ENCODE data around the gene GSTM4.
"Not testable (repeated sequence)": the region's sequence is repeated elsewhere in the genome, so short reads cannot be mapped to it uniquely, and the experiment has no call there.

Gene GSTM4

DNA sequence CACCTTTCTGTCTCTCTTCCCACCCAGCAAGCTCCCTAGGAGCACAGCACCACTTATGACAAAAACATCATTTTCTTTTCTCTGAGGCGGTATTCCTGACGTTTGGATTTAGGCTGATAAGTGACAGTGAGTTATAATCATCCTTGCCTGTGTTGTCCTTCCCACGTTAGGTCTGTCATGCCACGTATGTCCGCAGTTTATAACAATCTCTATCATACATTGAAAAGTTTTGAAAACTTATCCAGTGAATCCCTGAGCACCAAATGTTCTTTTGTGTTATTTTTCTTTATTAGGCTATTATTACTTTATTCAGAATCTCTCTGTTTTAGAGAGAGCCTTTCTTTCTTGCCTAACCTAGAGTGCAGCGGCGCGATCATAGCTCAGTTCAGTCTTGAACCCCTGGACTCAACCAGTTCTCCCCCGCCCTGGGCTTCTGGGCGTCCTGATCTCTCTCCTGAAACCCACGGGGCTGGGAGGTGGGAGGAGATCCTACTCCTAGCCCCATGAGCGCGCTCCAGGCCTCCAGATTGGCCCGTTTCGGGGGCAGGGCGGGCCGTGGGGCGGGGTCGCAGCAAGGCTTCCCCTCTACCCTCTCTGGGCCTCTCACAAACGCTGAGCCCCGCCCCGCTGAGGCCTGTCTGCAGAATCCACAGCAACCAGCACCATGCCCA lies 11.7 kb downstream of the GSTM4 start, which contains the start of gene GSTM2:
GSTM2 (plus strand) TSS at position 606 of the 671 bp plus-strand sequence; CDS start at position 665, 59 bp downstream.
- ChIA-PET POLR2A (no interaction called here), CTCF (interaction anchor here (0.6 to 1.6 kb wide), 5 partner anchors 10 to 153 kb away, joined by 3 to 7 read pairs (median 4); partner anchors contain the start of gene GSTM4)
- H3K27me3 ChIP-seq (replicated peaks in 2 of 5; ENCODE audit: control insufficient read depth in 4 of 5, insufficient read depth in 5 of 5, low read length in 4 of 5) = no peaks in the 10 kb centered on the region
- H3K27ac ChIP-seq (ENCODE audit: insufficient read depth in 1 of 2, low read depth in 1 of 2, low read length in 2 of 2, poor library complexity in 1 of 2, severe bottlenecking in 2 of 2) = peak within 1 kb of the TSS in 1 of 2 experiments; percentile 29
- H3K4me3 ChIP-seq (ENCODE audit: control insufficient read depth in 1 of 7, extremely low read depth in 1 of 7, insufficient read depth in 4 of 7, low read depth in 2 of 7, low read length in 6 of 7) = peak within 1 kb of the TSS; percentile 27 to 76 (median 48)
- H3K9me3 ChIP-seq (ENCODE audit: control extremely low read depth in 1 of 5, control insufficient read depth in 4 of 5, insufficient read depth in 2 of 5, low read depth in 1 of 5, low read length in 4 of 5) = no peaks in the 10 kb centered on the region
- H3K4me1 ChIP-seq (ENCODE audit: control extremely low read depth in 1 of 4, control insufficient read depth in 4 of 4, insufficient read depth in 4 of 4, low read length in 3 of 4) = peaks cover 0 to 25% (median 19%) of the 10 kb centered on the region in 4 experiments
- peak; percentile 78 to 85 (median 82) for DNase-seq
- no peaks in the 10 kb centered on the region for H3K36me3 ChIP-seq (ENCODE audit: control insufficient read depth in 4 of 4, insufficient read depth in 4 of 4, low read length in 3 of 4)
- WGBS (ENCODE audit: insufficient coverage) = 15% methylated on average over 10 of the region's 22 CpGs

DNA sequence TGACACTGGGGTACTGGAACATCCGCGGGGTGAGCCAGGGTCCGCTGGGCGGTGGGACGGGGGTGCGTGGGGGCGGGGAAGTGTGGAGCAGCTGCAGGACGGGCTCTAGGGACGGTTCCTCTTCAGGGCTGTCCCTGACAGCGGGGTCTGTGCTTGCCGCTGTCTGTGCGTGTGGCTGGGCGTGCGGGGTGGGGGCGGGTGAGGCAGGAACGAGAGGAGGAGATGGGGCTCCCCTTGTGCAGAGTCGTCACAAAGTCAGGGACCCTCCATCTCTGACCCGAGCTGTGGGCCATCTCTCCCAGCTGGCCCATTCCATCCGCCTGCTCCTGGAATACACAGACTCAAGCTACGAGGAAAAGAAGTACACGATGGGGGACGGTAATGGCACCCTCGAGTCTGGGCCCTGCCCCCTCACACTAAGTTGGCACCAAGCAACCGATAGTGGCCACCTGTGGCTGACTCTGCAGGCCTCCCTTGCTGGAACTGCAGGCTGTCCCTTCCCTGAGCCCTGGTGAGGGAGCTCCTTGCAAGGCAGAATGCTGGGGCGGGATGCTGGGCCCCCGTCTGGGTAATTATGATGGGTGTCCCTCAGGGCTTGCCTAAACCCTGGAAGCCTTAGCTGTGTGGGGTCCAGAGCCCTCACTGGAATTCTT lies 12.3 kb downstream of the GSTM4 start:
- no peak for DNase-seq
- Histone ChIP-seq H3K27ac (ENCODE audit: insufficient read depth in 1 of 2, low read depth in 1 of 2, low read length in 2 of 2, poor library complexity in 1 of 2, severe bottlenecking in 2 of 2) (peak overlapping the region in 1 of 2 experiments; percentile 14), H3K27me3 (replicated peaks in 2 of 5; ENCODE audit: control insufficient read depth in 4 of 5, insufficient read depth in 5 of 5, low read length in 4 of 5) (no peaks in the 10 kb centered on the region), H3K9me3 (ENCODE audit: control extremely low read depth in 1 of 5, control insufficient read depth in 4 of 5, insufficient read depth in 2 of 5, low read depth in 1 of 5, low read length in 4 of 5) (no peaks in the 10 kb centered on the region), H3K4me1 (ENCODE audit: control extremely low read depth in 1 of 4, control insufficient read depth in 4 of 4, insufficient read depth in 4 of 4, low read length in 3 of 4) (peaks cover 0 to 25% (median 19%) of the 10 kb centered on the region in 4 experiments), H3K36me3 (ENCODE audit: control insufficient read depth in 4 of 4, insufficient read depth in 4 of 4, low read length in 3 of 4) (peaks cover 0 to 2% (median 0%) of the 10 kb centered on the region in 4 experiments), H3K4me3 (ENCODE audit: control insufficient read depth in 1 of 7, extremely low read depth in 1 of 7, insufficient read depth in 4 of 7, low read depth in 2 of 7, low read length in 6 of 7) (peak overlapping the region; percentile 27 to 76 (median 48))
- 14% methylated on average over 16 of the region's 26 CpGs for WGBS (ENCODE audit: insufficient coverage)
- POLR2A ChIA-PET = no interaction called here
- CTCF ChIA-PET = interaction anchor here (0.7 to 1.6 kb wide), 6 partner anchors 11 to 108 kb away, joined by 3 to 7 read pairs (median 5); partner anchors contain the start of gene GSTM4

DNA sequence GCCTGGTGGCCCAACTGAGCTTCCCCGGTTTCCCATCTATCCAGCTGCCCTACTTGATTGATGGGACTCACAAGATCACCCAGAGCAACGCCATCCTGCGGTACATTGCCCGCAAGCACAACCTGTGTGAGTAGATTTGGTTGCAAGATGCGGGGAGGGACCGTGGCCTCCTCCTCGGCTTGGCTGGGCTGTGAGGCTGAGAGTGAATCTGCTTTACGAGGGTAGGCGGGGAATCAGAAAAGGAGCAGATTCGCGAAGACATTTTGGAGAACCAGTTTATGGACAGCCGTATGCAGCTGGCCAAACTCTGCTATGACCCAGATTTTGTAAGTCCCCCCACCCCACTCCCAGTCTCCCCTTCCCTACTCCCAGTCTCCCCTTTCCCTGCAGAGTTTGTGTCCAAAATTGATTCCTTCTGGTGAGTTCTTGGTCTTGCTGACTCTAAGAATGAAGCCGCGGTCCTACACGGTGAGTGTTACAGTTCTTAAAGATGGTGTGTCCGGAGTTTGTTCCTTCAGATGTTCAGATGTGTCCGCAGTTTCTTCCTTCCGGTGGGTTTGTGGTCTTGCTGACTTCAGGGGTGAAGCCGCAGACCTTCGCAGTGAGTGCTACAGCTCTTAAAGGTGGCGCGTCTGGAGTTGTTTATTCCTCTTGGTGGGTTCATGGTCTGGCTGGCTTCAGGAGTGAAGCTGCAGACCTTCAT lies 13.5 kb downstream of the GSTM4 start:
- Histone ChIP-seq H3K27me3 (replicated peaks in 2 of 5; ENCODE audit: control insufficient read depth in 4 of 5, insufficient read depth in 5 of 5, low read length in 4 of 5) (no peaks in the 10 kb centered on the region), H3K4me1 (ENCODE audit: control extremely low read depth in 1 of 4, control insufficient read depth in 4 of 4, insufficient read depth in 4 of 4, low read length in 3 of 4) (peaks cover 0 to 18% (median 16%) of the 10 kb centered on the region in 4 experiments), H3K9me3 (ENCODE audit: control extremely low read depth in 1 of 5, control insufficient read depth in 4 of 5, insufficient read depth in 2 of 5, low read depth in 1 of 5, low read length in 4 of 5) (no peaks in the 10 kb centered on the region), H3K36me3 (ENCODE audit: control insufficient read depth in 4 of 4, insufficient read depth in 4 of 4, low read length in 3 of 4) (peaks cover 0 to 4% (median 0%) of the 10 kb centered on the region in 4 experiments), H3K27ac (ENCODE audit: insufficient read depth in 1 of 2, low read depth in 1 of 2, low read length in 2 of 2, poor library complexity in 1 of 2, severe bottlenecking in 2 of 2) (no peak overlapping the region), H3K4me3 (ENCODE audit: control insufficient read depth in 1 of 7, extremely low read depth in 1 of 7, insufficient read depth in 4 of 7, low read depth in 2 of 7, low read length in 6 of 7) (peak overlapping the region in 2 of 7 experiments; percentile 28 to 40)
- ChIA-PET POLR2A (no interaction called here), CTCF (interaction anchor here (1.3 kb wide), 1 partner anchor 107 kb away, joined by 6 read pairs; no protein-coding TSS in a partner anchor)
- WGBS (ENCODE audit: insufficient coverage) = 70% methylated on average over 13 of the region's 22 CpGs
- peak in 2 of 3 donors; percentile 57 to 77 for DNase-seq

DNA sequence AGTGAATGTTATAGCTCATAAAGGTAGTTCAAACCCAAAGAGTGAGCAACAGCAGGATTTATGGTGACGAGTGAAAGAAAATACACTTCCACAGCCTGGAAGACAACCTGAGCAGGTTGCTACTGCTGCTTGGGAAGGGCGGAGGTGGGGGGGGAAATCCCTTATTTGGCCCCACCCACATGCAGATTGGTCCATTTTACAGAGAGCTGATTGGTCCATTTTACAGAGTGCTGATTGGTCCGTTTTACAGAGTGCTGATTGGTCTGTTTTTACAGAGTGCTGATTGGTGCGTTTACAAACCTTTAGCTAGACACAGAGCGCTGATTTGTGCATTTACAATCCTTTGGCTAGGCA lies 14.0 kb downstream of the GSTM4 start:
- 95% methylated on average over 3 of the region's 5 CpGs for WGBS (ENCODE audit: insufficient coverage)
- not testable (repeated sequence) for H3K4me3 ChIP-seq (ENCODE audit: control insufficient read depth in 1 of 7, extremely low read depth in 1 of 7, insufficient read depth in 4 of 7, low read depth in 2 of 7, low read length in 6 of 7); H3K27ac ChIP-seq (ENCODE audit: insufficient read depth in 1 of 2, low read depth in 1 of 2, low read length in 2 of 2, poor library complexity in 1 of 2, severe bottlenecking in 2 of 2)

DNA sequence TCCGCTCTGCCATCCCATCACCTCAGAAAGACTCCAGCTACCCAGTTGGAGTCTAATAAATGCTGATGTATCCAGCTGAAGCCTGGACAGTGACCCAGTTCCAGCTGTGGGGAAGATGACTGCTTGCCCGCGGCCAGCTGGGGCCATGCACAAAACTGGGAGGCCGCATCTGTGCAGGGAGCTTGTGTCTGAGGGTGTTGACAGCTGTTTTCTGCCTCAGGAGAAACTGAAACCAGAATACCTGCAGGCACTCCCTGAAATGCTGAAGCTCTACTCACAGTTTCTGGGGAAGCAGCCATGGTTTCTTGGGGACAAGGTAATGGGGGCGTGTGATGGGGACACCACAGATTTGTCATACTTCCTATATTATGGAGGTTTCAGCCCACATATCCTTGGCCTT lies 15.2 kb downstream of the GSTM4 start:
- Histone ChIP-seq H3K27me3 (replicated peaks in 2 of 5; ENCODE audit: control insufficient read depth in 4 of 5, insufficient read depth in 5 of 5, low read length in 4 of 5) (no peaks in the 10 kb centered on the region), H3K27ac (ENCODE audit: insufficient read depth in 1 of 2, low read depth in 1 of 2, low read length in 2 of 2, poor library complexity in 1 of 2, severe bottlenecking in 2 of 2) (no peak overlapping the region), H3K4me1 (ENCODE audit: control extremely low read depth in 1 of 4, control insufficient read depth in 4 of 4, insufficient read depth in 4 of 4, low read length in 3 of 4) (peaks cover 0 to 18% (median 15%) of the 10 kb centered on the region in 4 experiments), H3K36me3 (ENCODE audit: control insufficient read depth in 4 of 4, insufficient read depth in 4 of 4, low read length in 3 of 4) (peaks cover 0 to 4% (median 0%) of the 10 kb centered on the region in 4 experiments), H3K4me3 (ENCODE audit: control insufficient read depth in 1 of 7, extremely low read depth in 1 of 7, insufficient read depth in 4 of 7, low read depth in 2 of 7, low read length in 6 of 7) (no peak overlapping the region), H3K9me3 (ENCODE audit: control extremely low read depth in 1 of 5, control insufficient read depth in 4 of 5, insufficient read depth in 2 of 5, low read depth in 1 of 5, low read length in 4 of 5) (no peaks in the 10 kb centered on the region)
- no peak for DNase-seq
- ChIA-PET CTCF (interaction anchor here (0.8 to 1.2 kb wide), 4 partner anchors 8 to 103 kb away, joined by 3 to 4 read pairs (median 3); no protein-coding TSS in a partner anchor), POLR2A (interaction anchor here (0.7 kb wide), 1 partner anchor 325 kb away, joined by 3 read pairs; no protein-coding TSS in a partner anchor)
- WGBS (ENCODE audit: insufficient coverage) = 97% methylated on average over 3 of the region's 5 CpGs

More for the DNA sequence above, 14.0 kb downstream of the GSTM4 start:
- DNase-seq; POLR2A ChIA-PET; H3K36me3 ChIP-seq (ENCODE audit: control insufficient read depth in 4 of 4, insufficient read depth in 4 of 4, low read length in 3 of 4); CTCF ChIA-PET; H3K27me3 ChIP-seq (replicated peaks in 2 of 5; ENCODE audit: control insufficient read depth in 4 of 5, insufficient read depth in 5 of 5, low read length in 4 of 5); H3K9me3 ChIP-seq (ENCODE audit: control extremely low read depth in 1 of 5, control insufficient read depth in 4 of 5, insufficient read depth in 2 of 5, low read depth in 1 of 5, low read length in 4 of 5): not testable (repeated sequence)
- H3K4me1 ChIP-seq (ENCODE audit: control extremely low read depth in 1 of 4, control insufficient read depth in 4 of 4, insufficient read depth in 4 of 4, low read length in 3 of 4) = peaks cover 0 to 18% (median 15%) of the 10 kb centered on the region in 4 experiments

DNA sequence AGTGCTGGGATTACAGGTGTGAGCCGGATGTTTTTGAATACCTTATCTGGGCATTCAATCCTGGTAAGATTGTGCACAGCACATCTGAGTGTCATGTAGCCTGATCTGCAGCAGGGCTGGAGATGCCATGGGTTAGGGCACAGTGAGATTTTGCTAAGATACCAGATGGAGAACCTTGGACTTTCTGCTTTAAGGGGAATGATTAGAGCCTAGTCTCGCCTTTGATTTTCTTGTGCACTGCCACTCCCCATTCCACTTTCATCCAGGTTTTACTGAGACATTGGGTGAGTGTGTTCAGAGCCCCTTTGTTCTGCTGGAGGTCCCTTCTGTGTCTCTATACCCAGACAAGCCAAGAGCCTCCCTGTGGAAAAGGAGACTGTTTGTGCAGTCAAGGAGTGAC lies 18.0 kb downstream of the GSTM4 start:
- CTCF ChIA-PET; DNase-seq; H3K4me3 ChIP-seq (ENCODE audit: control insufficient read depth in 1 of 7, extremely low read depth in 1 of 7, insufficient read depth in 4 of 7, low read depth in 2 of 7, low read length in 6 of 7); H3K4me1 ChIP-seq (ENCODE audit: control extremely low read depth in 1 of 4, control insufficient read depth in 4 of 4, insufficient read depth in 4 of 4, low read length in 3 of 4); POLR2A ChIA-PET; H3K9me3 ChIP-seq (ENCODE audit: control extremely low read depth in 1 of 5, control insufficient read depth in 4 of 5, insufficient read depth in 2 of 5, low read depth in 1 of 5, low read length in 4 of 5); H3K27me3 ChIP-seq (replicated peaks in 2 of 5; ENCODE audit: control insufficient read depth in 4 of 5, insufficient read depth in 5 of 5, low read length in 4 of 5); H3K27ac ChIP-seq (ENCODE audit: insufficient read depth in 1 of 2, low read depth in 1 of 2, low read length in 2 of 2, poor library complexity in 1 of 2, severe bottlenecking in 2 of 2); H3K36me3 ChIP-seq (ENCODE audit: control insufficient read depth in 4 of 4, insufficient read depth in 4 of 4, low read length in 3 of 4): not testable (repeated sequence)
- WGBS (ENCODE audit: insufficient coverage) = 100% methylated on average over 1 of the region's 2 CpGs

Measured in common myeloid progenitor, CD34-positive (primary cell).